Measurements from ENCODE around the gene NOG.

GRCh38 chr17:56614522-56614921, 21.0 kb downstream of the NOG start:
- no peak for TF ChIP-seq REST (IDR thresholded peaks at IDR 0.05; ENCODE audit: low read depth)
- TF ChIP-seq CTCF (IDR thresholded peaks at IDR 0.05 in 2 of 3, conservative IDR thresholded peaks at IDR 0.05 in 1 of 3; ENCODE audit: borderline replicate concordance in 1 of 3, insufficient read depth in 1 of 3, low read depth in 2 of 3, low read length in 2 of 3), result no peak
- TF ChIP-seq MAX (IDR thresholded peaks at IDR 0.05), result no peak
